ENCODE results near the gene ZNF474. TPM values are rescaled to one million over a fixed set of nuclear protein-coding genes. Genes with fewer than 3 reads are reported as not detected.

Gene ZNF474
- total and polyA plus RNA-seq, 12 donors = 0.11 to 0.88 (median 0.28) TPM; not detected in 3

- no peak for TF ChIP-seq POLR2A (IDR thresholded peaks at IDR 0.05)
- no peak for TF ChIP-seq CTCF (IDR thresholded peaks at IDR 0.05)
- Histone ChIP-seq H3K27me3 (no peaks in the 10 kb centered on the region), H3K27ac (no peak overlapping the region), H3K4me3 (no peak overlapping the region), H3K9me3 (replicated peaks in 1 of 3) (no peaks in the 10 kb centered on the region), H3K4me1 (replicated peaks in 1 of 2) (no peaks in the 10 kb centered on the region), H3K36me3 (replicated peaks in 1 of 2) (no peaks in the 10 kb centered on the region)
- intact Hi-C loops (cut with DNase I) = no loop called here
- DNase-seq = no peak
Measured at GRCh38 chr5:122164070-122164435, 34.7 kb downstream of the ZNF474 start.

GRCh38 chr5:122164831-122165558, 35.6 kb downstream of the ZNF474 start:
- H3K4me3 ChIP-seq = no peak overlapping the region
- DNase-seq = no peak
- intact Hi-C loops (cut with DNase I) = no loop called here
- H3K36me3 ChIP-seq (replicated peaks in 1 of 2) = no peaks in the 10 kb centered on the region
- WGBS, 4 donors = 74 to 86% (median 81%) methylated on average over 3 of the region's 3 CpGs
- TF ChIP-seq CTCF (IDR thresholded peaks at IDR 0.05) (no peak), POLR2A (IDR thresholded peaks at IDR 0.05) (no peak)
- no peaks in the 10 kb centered on the region for H3K9me3 ChIP-seq (replicated peaks in 1 of 3)
- H3K27ac ChIP-seq = no peak overlapping the region
- H3K27me3 ChIP-seq = no peaks in the 10 kb centered on the region
- no peaks in the 10 kb centered on the region for H3K4me1 ChIP-seq (replicated peaks in 1 of 2)

- no peak overlapping the region for H3K4me3 ChIP-seq
- intact Hi-C loops (cut with DNase I) = no loop called here
- H3K36me3 ChIP-seq (replicated peaks in 1 of 2) = no peaks in the 10 kb centered on the region
- 83 to 86% (median 85%) methylated on average over 3 of the region's 3 CpGs for WGBS, 4 donors
- H3K27me3 ChIP-seq = no peaks in the 10 kb centered on the region
- no peaks in the 10 kb centered on the region for H3K4me1 ChIP-seq (replicated peaks in 1 of 2)
- no peaks in the 10 kb centered on the region for H3K9me3 ChIP-seq (replicated peaks in 1 of 3)
- no peak for DNase-seq
- H3K27ac ChIP-seq = no peak overlapping the region
- TF ChIP-seq POLR2A (IDR thresholded peaks at IDR 0.05) (no peak), CTCF (IDR thresholded peaks at IDR 0.05) (no peak)
Measured at GRCh38 chr5:122165559-122166078, 36.3 kb downstream of the ZNF474 start.

- no peak for TF ChIP-seq CTCF (IDR thresholded peaks at IDR 0.05)
- no peak for TF ChIP-seq POLR2A (IDR thresholded peaks at IDR 0.05)
- WGBS, 4 donors = 90 to 97% (median 94%) methylated on average over 4 of the region's 4 CpGs
- H3K4me3 ChIP-seq = no peak overlapping the region
- no peak overlapping the region for H3K27ac ChIP-seq
- DNase-seq = no peak
- H3K4me1 ChIP-seq (replicated peaks in 1 of 2) = no peaks in the 10 kb centered on the region
- intact Hi-C loops (cut with DNase I) = no loop called here
- no peaks in the 10 kb centered on the region for H3K36me3 ChIP-seq (replicated peaks in 1 of 2)
- H3K27me3 ChIP-seq = no peaks in the 10 kb centered on the region
- H3K9me3 ChIP-seq (replicated peaks in 1 of 3) = no peaks in the 10 kb centered on the region
Measured at GRCh38 chr5:122169350-122170103, 40.2 kb downstream of the ZNF474 start.

Measured in adrenal gland (tissue), 12 donors.